Measurements from ENCODE around the gene CYB5R4. TPM values are rescaled to one million over a fixed set of nuclear protein-coding genes. Genes with fewer than 3 reads are reported as not detected.

CYB5R4 gene
- total RNA-seq, 2 donors from 2014 or later: 21.8 to 27.0 TPM

Other genes starting within 250 kb of the CYB5R4 start
- not detected for gene SNAP91, start 150.6 kb upstream of the CYB5R4 start, total RNA-seq
- gene RIPPLY2, start 6.3 kb upstream of the CYB5R4 start, total RNA-seq: not detected
- gene MRAP2, start 174.1 kb downstream of the CYB5R4 start, total RNA-seq: not detected